ENCODE data around the gene STEAP4.

GRCh38 chr7:88281749-88282148 lies 24.9 kb downstream of the STEAP4 start:
- TF ChIP-seq POLR2A (IDR thresholded peaks at IDR 0.05) (no peak), CTCF (IDR thresholded peaks at IDR 0.05) (no peak)
